Stromal cell of bone marrow (primary cell): ENCODE measurements around the gene PI4K2B.
"Not testable (repeated sequence)": the region's sequence is repeated elsewhere in the genome, so short reads cannot be mapped to it uniquely, and the experiment has no call there.

Experiments
- DNase-seq: peaks from one replicate; pipeline ENCODE4 v3.0.0-alpha.2; 2012; ENCODE audit warnings: low read depth

PI4K2B gene

GRCh38 chr4:25233737-25234389 lies at the start of gene PI4K2B:
PI4K2B (plus strand) TSS chr4:25234033; CDS start chr4:25234164, 131 bp downstream.
- peak; percentile 63 for DNase-seq

DNA sequence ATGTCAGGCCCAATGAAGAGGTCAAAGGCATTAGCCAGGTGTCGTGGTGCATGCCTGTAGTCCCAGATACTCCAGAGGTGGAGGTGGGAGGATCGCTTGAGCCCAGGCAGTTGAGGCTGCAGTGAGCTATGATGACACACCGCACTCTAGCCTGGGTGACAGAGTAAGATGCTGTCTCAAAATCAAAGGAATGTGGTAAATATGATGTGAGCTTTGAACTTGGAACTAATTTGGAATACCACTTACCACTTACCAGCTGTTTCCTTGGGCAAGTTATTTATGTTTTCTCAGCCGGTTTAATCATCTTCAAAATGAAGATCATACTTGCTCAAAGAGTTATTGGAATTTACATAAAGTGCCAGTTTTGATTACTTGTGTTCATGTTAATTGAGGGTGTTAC lies 49.8 kb upstream of the PI4K2B start:
- DNase-seq = no peak

DNA sequence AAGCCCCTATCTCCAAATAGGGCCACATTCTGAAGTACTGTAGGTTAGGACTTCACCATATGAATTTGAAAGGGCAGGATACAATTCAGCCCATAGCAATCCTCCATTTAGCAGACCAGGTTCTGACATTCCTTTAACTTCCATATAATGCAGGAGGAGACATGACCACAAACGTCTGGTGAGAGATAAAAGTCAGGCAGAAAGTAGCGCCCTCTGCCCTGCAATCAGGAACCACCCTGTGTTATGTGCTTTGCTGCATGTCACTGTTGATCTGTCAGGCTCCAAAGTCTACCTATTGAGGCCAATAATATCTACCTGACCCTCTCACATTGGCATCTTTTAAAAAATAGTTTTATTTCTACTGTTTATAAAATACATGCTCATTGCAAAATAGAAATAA lies 43.4 kb upstream of the PI4K2B start:
- no peak for DNase-seq

GRCh38 chr4:25198713-25199112 lies 35.1 kb upstream of the PI4K2B start:
- DNase-seq = no peak

DNA sequence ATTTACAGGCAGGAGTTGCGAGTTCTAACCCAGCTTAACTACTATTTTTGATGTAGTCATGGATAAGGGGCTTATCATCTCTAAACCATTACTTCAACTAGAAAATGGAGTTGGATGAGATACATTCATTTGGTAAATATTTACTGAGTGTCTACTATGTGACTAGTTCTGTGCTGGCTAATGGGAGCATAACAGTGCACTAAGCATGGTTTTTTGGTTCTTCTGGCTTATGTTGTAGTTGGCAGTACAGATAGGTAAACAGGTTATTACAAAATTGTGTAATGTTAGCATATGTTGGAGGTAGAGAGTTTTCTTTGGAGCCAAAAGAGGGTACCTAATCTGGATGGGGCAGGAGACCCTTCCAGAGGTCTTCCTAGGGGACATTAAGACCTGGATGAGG lies 25.8 kb upstream of the PI4K2B start:
- no peak for DNase-seq

GRCh38 chr4:25209702-25210101 lies 24.1 kb upstream of the PI4K2B start:
- DNase-seq = no peak

DNA sequence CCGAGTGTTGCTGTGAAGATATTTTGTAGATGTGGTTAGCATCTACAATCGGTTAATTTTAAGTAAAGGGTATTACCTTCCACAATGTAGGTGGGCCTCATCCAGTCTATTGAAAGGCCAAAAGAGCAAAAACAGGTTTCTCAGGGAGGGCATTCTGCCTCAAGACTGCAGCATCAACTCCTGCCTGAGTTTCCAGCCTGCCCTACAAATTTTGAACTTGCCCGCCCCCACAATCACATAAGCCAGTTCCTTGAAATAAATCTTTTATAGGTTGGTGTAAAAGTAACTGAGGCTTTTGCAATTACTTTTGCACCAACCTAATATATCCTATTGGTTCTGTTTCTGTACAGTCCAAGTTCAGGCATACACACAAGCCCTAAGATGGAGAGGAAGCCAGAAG lies 22.1 kb upstream of the PI4K2B start:
- no peak for DNase-seq

GRCh38 chr4:25212822-25213221 lies 21.0 kb upstream of the PI4K2B start:
- DNase-seq = no peak

DNA sequence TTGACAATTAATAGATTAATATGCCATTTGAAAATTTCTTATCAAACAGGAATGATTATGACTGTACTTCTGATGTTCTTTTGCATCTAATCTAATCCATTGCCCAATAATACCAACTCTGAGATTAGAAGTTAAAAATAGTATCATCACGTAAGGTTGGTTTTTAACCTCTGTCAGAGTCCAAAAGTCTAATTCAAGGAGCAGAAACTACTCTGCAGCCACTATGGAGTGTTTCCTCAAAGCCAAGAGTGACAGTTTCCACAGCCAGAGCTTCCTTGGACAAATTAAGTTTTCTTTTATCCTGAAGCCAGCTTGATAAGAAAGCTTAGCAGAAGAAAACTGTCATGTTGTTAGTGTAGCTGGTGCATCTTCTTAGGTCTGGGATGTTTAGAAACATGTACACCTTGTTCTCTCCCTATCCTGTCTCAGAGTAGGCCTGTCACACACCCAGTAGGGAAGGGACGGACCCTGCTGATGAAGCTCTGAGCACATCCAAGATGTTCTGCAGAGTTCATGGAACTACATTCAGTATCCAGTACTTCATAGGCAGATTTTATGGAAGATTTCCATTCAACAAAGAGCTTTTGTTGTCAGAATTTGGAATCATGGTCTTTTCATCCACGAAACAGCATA lies 20.4 kb upstream of the PI4K2B start:
- no peak for DNase-seq

DNA sequence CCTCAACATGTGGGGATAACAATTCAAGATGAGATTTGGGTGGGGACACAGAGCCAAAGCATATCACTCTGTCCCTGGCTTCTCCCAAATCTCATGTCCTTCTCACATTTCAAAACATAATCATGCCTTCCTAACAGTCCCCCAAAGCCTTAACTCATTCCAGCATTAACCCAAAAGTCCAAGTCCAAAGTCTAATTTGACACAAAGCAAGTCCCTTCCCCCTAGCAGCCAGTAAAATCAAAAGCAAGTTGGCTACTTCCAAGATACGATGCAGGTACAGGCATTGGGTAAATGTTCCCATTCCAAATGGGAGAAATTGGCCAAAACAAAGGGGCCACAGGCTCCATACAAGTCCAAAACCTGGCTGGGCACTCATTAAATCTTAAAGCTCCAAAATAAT lies 19.1 kb upstream of the PI4K2B start:
- not testable (repeated sequence) for DNase-seq

- DNase-seq = no peak
Observed at GRCh38 chr4:25215511-25215910, 18.3 kb upstream of the PI4K2B start.

GRCh38 chr4:25221377-25221776 lies 12.5 kb upstream of the PI4K2B start:
- no peak for DNase-seq

GRCh38 chr4:25223802-25224375 lies 9.9 kb upstream of the PI4K2B start:
- DNase-seq = no peak

DNA sequence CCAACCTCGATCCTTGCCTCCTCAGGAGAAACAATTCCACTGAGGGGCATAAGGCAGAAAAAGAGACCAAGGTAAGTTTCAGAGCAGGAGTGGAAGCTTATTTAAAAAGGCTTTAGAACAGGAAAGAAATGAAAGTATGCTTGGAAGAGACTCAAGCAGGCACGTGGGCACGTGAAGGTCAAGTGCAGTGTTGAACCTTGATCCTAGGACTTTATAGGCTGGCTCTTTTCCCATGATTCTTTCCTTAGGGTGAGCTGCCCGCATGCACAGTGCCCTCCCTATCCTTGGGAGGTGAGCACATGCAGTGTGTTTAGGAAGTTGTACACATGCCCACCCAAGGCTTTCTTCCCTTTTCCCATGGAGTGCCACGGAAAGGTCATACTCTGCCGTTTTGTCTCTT lies 4.0 kb upstream of the PI4K2B start:
- DNase-seq = no peak

DNA sequence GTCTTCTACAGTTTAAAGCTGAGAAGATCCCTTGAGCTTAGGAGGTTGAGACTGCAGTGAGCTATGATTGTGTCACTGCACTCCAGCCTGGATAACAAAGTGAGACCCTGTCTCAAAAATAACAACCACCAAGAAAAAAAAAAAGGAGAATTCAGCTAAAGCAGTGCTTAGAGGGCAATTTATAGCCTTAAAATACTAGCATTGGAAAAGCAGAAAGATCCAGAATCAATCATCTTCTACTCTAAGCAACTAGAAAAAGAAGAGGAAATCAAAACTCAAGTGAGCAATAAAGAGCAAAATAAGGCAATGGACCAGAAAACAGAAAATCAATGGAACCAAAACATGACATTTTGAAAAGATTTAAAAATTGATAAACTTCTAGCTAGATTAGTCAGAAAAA lies 639 bp upstream of the PI4K2B start:
- no peak for DNase-seq

GRCh38 chr4:25234390-25235370 lies 847 bp downstream of the PI4K2B start:
- DNase-seq = peak; percentile 79

DNA sequence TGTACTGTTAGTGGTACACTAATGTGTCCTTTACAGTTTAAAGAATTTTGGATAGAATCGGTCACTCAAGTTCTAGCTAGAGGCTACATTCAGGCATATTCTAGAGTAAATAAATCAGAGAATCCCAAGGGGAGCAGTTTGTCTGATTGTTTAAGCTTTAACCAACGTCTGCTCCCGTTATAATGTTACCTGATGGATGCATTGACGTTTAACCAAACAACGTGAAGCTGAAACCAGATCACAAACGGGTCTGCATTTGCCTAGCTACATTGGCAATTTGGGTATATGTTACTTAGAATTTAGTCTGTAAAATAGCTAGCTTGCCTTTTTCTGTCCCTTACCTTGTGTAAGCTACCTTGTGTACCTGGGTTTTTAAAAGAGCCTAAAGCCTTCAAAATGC lies 1.6 kb downstream of the PI4K2B start:
- DNase-seq = no peak

- DNase-seq = not testable (repeated sequence)
Observed at GRCh38 chr4:25236030-25236429, 2.2 kb downstream of the PI4K2B start.

- DNase-seq = no peak
Observed at GRCh38 chr4:25236971-25237370, 3.1 kb downstream of the PI4K2B start.

DNA sequence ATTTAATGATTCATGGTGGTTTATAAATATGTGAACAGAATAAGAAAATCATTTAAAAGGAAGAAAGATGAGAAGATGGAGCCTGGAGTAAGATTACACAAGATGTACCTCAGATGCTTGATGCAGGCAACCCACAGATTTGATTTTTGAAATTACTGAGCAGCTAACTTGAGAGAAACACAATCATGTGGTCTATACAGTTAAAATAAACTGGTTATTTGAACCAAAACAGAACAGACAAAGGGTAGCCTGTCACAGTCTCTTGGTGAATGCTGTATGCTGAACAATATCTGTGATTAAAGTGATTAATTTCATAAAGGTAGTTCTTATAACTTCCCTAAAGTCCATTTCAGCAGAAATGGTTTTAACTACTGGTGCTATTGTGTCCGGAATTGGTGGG lies 4.2 kb downstream of the PI4K2B start:
- no peak for DNase-seq

- DNase-seq = not testable (repeated sequence)
Observed at GRCh38 chr4:25239528-25239927, 5.7 kb downstream of the PI4K2B start.

GRCh38 chr4:25240754-25241210 lies 6.9 kb downstream of the PI4K2B start:
- DNase-seq = not testable (repeated sequence)
